Liver (tissue), 9 donors: ENCODE measurements around the gene CDC14A. TPM values are rescaled to one million over a fixed set of nuclear protein-coding genes. Genes with fewer than 3 reads are reported as not detected.
"Not testable (repeated sequence)": the region's sequence is repeated elsewhere in the genome, so short reads cannot be mapped to it uniquely, and the experiment has no call there.

Experiments
- DNase-seq: peaks from one replicate; pipeline ENCODE4 v3.0.0-alpha.2; 2017; ENCODE audit warnings: low spot score
- H3K27ac ChIP-seq, 2 donors: one replicate each; pipeline ENCODE4 v1.7.0; 2013; ENCODE audit warnings: inconsistent platforms in 2 of 2, low read length in 2 of 2, control low read depth in 1 of 2, low read depth in 1 of 2, mild to moderate bottlenecking in 1 of 2
- H3K27me3 ChIP-seq, 4 donors: one replicate each; pipeline versions ENCODE4 v1.6.1 to v1.7.0; 2013; ENCODE audit warnings: low read length in 3 of 4, inconsistent platforms in 1 of 4, mild to moderate bottlenecking in 1 of 4, moderate library complexity in 1 of 4; ENCODE audit not compliant: control insufficient read depth in 4 of 4, insufficient read depth in 4 of 4
- H3K36me3 ChIP-seq, 4 donors: one replicate each; pipeline versions ENCODE4 v1.6.1 to v1.7.0; 2013; ENCODE audit warnings: low read length in 3 of 4, mild to moderate bottlenecking in 3 of 4, low read depth in 1 of 4, moderate library complexity in 1 of 4; ENCODE audit not compliant: control insufficient read depth in 4 of 4, insufficient read depth in 3 of 4
- H3K4me1 ChIP-seq, 4 donors: one replicate each; pipeline versions ENCODE4 v1.6.1 to v1.7.0; 2013; ENCODE audit warnings: low read length in 3 of 4, mild to moderate bottlenecking in 3 of 4, moderate library complexity in 1 of 4; ENCODE audit not compliant: control insufficient read depth in 4 of 4, insufficient read depth in 4 of 4
- H3K4me3 ChIP-seq, 3 donors: one replicate each; pipeline versions ENCODE4 v1.6.1 to v1.7.0; 2013; ENCODE audit warnings: low read length in 3 of 3, control low read depth in 1 of 3, low read depth in 1 of 3, mild to moderate bottlenecking in 1 of 3
- H3K9ac ChIP-seq, 2 donors: one replicate each; pipeline ENCODE4 v1.7.0; 2013; ENCODE audit warnings: low read length in 2 of 2, mild to moderate bottlenecking in 2 of 2, moderate library complexity in 2 of 2, control low read depth in 1 of 2, low read depth in 1 of 2
- H3K9me3 ChIP-seq, 4 donors: one replicate each; pipeline versions ENCODE4 v1.6.1 to v1.7.0; 2013; ENCODE audit warnings: low read length in 3 of 4; ENCODE audit not compliant: control insufficient read depth in 4 of 4
- FOXA2 ChIP-seq: IDR thresholded peaks from 2 replicates; pipeline ENCODE4 v1.6.1; 2016; ENCODE audit warnings: antibody characterized with exemption
- HNF4G ChIP-seq: IDR thresholded peaks from 2 replicates; pipeline ENCODE4 v1.6.1; 2016; ENCODE audit warnings: antibody characterized with exemption
- NR2F2 ChIP-seq: IDR thresholded peaks from 2 replicates; pipeline ENCODE4 v1.6.1; 2016; ENCODE audit warnings: antibody characterized with exemption
- WGBS: extraction: QIAGEN DNeasy Blood & Tissue Kit; methylation state at CpG from one replicate; pipeline ENCODE4 v1.1.7; 2013; 5-methylcytosine and 5-hydroxymethylcytosine counted together
- polyA plus RNA-seq, 2 donors: library from polyadenylated mRNA; stranded (reverse) in 1 of 2; unstranded in 1 of 2; fragments of 200-250 nt in 1 of 2; fragments of >200 nt in 1 of 2; fragmentation: Nextera tagmentation in 1 of 2; extraction: Ambion mirVana in 1 of 2; gene quantifications; one replicate each; pipeline versions ENCODE4 v1.2.1 to v1.2.3, GENCODE V29; 2013 to 2015
- total RNA-seq, 2 donors: library from RNA; depleted of rRNA; stranded (reverse); fragments of >200 nt; gene quantifications; one replicate each; pipeline ENCODE4 v1.2.3, GENCODE V29; 2014
- TF ChIP-seq, protein P1 (sequence below): IDR thresholded peaks from 2 replicates; pipeline ENCODE4 v1.6.1; 2016; ENCODE audit warnings: antibody characterized with exemption
- TF ChIP-seq, protein P2 (sequence below): fragments of 150-350 bp; IDR thresholded peaks from 2 replicates; pipeline ENCODE4 v1.5.1; 2017; ENCODE audit warnings: improper control_type of control experiment, low read depth, low read length; ENCODE audit not compliant: missing input control
- TF ChIP-seq, protein P3 (sequence below): IDR thresholded peaks from 2 replicates; pipeline ENCODE4 v1.6.1; 2016; ENCODE audit warnings: antibody characterized with exemption
- donor health status: healthy.
- donor health status: healthy.
- donor health status: healthy.
- donor health status: healthy.
- donor health status: healthy.

Gene CDC14A
- total and polyA plus RNA-seq, 4 donors, result 0.39 to 4.1 (median 2.6) TPM

- Histone ChIP-seq H3K36me3 (no peaks in the 10 kb centered on the region), H3K27me3 (no peaks in the 10 kb centered on the region), H3K4me1 (no peaks in the 10 kb centered on the region), H3K27ac (no peak overlapping the region), H3K9ac (no peak overlapping the region), H3K9me3 (no peaks in the 10 kb centered on the region), H3K4me3 (no peak overlapping the region)
- no peak for DNase-seq
- TF ChIP-seq, protein P1, sequence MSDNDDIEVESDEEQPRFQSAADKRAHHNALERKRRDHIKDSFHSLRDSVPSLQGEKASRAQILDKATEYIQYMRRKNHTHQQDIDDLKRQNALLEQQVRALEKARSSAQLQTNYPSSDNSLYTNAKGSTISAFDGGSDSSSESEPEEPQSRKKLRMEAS, result no peak
- WGBS, result 88% methylated on average over 1 of the region's 1 CpG
Measured at GRCh38 chr1:100366209-100366525, 13.9 kb downstream of the CDC14A start.

- not testable (repeated sequence) for DNase-seq, H3K36me3 ChIP-seq, H3K9ac ChIP-seq, H3K4me3 ChIP-seq, H3K4me1 ChIP-seq, H3K9me3 ChIP-seq, H3K27me3 ChIP-seq, H3K27ac ChIP-seq
- WGBS, result 99% methylated on average over 4 of the region's 4 CpGs
Measured at GRCh38 chr1:100369339-100369738, 17.0 kb downstream of the CDC14A start.

DNA sequence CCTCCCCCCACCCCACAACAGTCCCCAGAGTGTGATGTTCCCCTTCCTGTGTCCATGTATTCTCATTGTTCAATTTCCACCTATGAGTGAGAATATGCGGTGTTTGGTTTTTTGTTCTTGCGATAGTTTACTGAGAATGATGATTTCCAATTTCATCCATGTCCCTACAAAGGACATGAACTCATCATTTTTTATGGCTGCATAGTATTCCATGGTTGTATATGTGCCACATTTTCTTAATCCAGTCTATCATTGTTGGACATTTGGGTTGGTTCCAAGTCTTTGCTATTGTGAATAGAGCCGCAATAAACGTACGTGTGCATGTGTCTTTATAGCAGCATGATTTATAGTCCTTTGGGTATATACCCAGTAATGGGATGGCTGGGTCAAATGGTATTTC lies 21.6 kb downstream of the CDC14A start:
- not testable (repeated sequence) for H3K9ac ChIP-seq, DNase-seq, H3K4me1 ChIP-seq, H3K27me3 ChIP-seq, H3K36me3 ChIP-seq, H3K27ac ChIP-seq, H3K4me3 ChIP-seq, H3K9me3 ChIP-seq
- WGBS, result 93% methylated on average over 3 of the region's 5 CpGs

DNA sequence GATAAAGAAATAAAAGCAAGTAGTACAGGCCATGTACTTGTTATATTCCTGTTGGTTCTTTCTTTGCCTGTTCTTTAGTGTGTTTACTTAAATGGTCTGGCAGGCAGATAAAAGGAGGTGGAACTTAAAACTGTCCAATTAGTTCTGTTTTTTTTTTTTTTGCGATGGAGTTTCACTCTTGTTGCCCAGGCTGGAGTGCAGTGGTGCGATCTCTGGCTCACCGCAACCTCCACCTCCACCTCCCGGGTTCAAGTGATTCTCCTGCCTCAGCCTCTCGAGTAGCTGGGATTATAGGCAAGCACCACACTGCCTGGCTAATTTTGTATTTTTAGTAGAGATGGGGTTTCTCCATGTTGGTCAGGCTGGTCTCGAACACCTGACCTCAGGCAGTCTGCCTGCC lies 24.6 kb downstream of the CDC14A start:
- not testable (repeated sequence) for H3K27me3 ChIP-seq

GRCh38 chr1:100377590-100378361 lies 25.5 kb downstream of the CDC14A start:
- Histone ChIP-seq H3K27ac (no peak overlapping the region), H3K9ac (no peak overlapping the region), H3K4me1 (no peaks in the 10 kb centered on the region), H3K36me3 (no peaks in the 10 kb centered on the region), H3K9me3 (no peaks in the 10 kb centered on the region), H3K4me3 (no peak overlapping the region), H3K27me3 (no peaks in the 10 kb centered on the region)
- DNase-seq, result no peak
- TF ChIP-seq, protein P2, sequence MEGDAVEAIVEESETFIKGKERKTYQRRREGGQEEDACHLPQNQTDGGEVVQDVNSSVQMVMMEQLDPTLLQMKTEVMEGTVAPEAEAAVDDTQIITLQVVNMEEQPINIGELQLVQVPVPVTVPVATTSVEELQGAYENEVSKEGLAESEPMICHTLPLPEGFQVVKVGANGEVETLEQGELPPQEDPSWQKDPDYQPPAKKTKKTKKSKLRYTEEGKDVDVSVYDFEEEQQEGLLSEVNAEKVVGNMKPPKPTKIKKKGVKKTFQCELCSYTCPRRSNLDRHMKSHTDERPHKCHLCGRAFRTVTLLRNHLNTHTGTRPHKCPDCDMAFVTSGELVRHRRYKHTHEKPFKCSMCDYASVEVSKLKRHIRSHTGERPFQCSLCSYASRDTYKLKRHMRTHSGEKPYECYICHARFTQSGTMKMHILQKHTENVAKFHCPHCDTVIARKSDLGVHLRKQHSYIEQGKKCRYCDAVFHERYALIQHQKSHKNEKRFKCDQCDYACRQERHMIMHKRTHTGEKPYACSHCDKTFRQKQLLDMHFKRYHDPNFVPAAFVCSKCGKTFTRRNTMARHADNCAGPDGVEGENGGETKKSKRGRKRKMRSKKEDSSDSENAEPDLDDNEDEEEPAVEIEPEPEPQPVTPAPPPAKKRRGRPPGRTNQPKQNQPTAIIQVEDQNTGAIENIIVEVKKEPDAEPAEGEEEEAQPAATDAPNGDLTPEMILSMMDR, result no peak
- TF ChIP-seq, protein P1, result no peak
- no peak for TF ChIP-seq HNF4G
- TF ChIP-seq FOXA2, result no peak
- TF ChIP-seq, protein P3, sequence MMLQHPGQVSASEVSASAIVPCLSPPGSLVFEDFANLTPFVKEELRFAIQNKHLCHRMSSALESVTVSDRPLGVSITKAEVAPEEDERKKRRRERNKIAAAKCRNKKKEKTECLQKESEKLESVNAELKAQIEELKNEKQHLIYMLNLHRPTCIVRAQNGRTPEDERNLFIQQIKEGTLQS, result no peak
- no peak for TF ChIP-seq NR2F2

More for the DNA sequence above, 24.6 kb downstream of the CDC14A start:
- H3K36me3 ChIP-seq, H3K4me3 ChIP-seq, H3K4me1 ChIP-seq, DNase-seq, H3K9me3 ChIP-seq, H3K9ac ChIP-seq, H3K27ac ChIP-seq: not testable (repeated sequence)
- 88% methylated on average over 6 of the region's 6 CpGs for WGBS
